Activated CD4-positive, alpha-beta T cell treated with anti-CD3 and anti-CD28 coated beads, Interleukin-2, Interleukin-6, amounts not matched to agents 100 ng/mL and 50 ng/mL, durations not matched to agents 16 hours and 8 hours (primary cell): ENCODE measurements around the gene CUX1.

Experiments
- DNase-seq: peaks from one replicate; pipeline ENCODE4 v3.0.0-alpha.2; 2020

Gene CUX1

GRCh38 chr7:102230593-102230992, 413.2 kb downstream of the CUX1 start:
- DNase-seq: no peak

DNA sequence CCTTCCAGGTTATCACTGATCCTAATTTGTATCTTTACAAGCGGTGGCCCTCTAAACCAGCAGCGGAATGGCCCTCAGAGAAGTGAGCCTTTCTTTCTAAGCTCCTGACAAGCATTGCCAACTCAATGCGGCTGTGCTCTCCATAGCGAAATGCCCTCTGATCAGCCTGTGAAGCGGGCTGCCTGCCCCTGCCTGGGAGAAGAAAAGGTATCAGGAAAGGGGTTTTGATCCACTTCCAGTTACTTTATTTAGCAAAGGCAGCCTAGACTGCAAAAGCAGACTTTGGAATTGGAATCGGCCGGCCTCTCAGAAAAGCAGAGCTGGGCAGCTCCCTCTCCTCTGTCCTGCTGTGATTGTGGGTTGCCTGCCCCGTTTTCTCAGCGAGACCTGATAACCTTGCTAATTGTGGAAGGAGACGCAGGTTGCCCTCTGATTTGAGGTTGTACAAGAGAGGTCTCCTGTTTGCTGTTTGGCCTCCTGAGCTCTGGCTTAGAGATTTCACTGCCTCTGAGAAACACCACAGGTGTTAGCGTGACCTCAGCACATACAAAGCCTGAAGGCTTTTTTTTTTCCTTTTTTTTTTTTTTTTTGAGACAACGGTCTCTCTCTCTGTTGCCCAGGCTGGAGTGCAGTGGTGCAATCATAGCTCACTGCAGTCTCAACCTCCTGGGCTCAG, 415.3 kb downstream of the CUX1 start:
- DNase-seq: no peak

DNA sequence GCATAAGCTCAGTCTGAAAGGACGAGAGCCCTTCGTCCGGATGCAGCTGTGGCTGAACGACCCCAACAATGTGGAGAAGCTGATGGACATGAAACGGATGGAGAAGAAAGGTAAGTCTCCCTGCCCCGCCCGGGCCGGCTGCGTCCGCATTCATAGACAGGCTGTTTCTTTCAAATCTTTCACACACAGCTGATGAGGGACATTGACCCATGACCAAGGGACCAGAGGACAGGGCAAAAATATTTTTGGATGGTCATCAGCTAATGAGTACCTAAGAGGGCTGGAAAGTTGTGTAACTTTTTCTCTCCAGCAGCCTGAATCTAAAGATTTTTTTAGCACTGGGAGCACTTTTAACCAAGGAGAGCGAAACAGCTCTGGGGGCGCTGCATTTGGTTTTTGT, 416.7 kb downstream of the CUX1 start:
- no peak for DNase-seq

- DNase-seq: no peak
Measured at GRCh38 chr7:102234801-102235550, 417.6 kb downstream of the CUX1 start.

DNA sequence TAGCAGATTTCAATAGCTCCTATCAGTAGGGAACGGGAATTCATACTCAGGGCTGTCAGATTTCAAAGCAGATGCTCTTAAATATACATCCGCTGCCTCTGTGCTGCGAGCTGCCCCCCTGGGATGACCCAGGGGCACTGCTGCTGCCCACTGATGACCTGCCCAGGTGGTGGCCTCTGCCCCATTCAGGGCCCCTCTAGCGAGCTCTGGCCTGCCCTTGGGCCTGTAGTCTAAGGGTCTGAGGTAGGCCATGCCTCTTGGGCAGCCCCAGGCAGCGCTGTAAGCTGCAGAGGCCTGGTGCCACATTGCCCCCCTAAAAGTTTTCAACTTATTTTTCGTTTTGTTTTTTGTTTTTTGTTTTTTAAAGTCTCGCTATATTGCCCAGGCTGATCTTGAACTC, 418.7 kb downstream of the CUX1 start:
- no peak for DNase-seq

DNA sequence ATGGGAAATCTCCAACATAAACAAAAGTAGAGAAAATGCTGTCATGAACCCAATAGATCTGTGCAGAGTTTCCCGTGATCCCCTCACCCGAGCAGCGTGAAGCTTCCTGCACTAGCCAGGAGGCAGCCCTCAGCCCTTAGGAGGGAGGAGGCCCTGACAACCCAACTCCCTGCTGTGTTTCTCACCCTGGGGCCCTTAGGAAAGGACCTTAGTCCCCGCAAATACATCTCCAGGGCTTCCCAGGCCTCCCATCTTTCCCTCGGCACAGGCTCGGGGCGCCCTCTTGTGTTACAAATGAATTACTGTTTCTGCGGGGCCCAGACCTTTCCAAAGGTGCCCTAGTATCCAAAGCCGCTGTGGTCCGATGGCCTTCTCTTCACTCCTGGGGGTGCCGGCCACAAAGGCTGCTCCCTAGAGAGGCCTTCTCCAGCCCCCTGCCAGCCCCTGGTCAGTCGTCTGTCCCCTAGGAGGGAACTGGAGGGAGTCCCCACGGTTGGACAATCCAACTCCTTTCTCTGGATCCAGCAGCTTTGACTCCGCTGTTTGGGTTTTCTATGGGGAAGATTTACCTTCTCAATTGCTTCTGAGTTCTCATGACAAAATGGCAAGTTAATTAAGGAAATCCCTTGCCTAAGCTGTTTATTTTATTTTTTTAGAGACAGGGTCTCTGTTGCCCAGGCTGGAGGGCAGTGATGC, 419.3 kb downstream of the CUX1 start:
- DNase-seq: peak; percentile 64

- DNase-seq: no peak
Measured at GRCh38 chr7:102239206-102239820, 421.9 kb downstream of the CUX1 start.

DNA sequence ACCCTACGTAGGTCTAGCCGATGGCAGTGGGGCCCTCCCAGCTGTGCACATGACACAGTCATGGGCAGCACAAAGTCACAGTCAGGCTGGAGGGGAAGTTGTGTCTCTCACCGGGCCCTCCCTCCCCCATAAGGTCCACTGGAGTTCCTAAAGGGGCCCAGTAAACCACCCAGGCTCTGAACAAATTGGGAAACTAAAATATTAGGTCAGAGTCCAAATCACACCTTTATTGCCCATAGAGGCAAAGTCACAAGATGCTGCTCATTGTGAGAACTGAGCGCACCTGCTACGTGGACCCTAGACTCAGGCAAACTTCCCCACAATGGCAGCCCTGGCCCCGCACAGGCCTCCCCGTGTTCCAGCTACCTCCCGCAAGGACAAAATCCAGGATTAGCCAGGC, 424.0 kb downstream of the CUX1 start:
- DNase-seq: no peak

GRCh38 chr7:102244601-102245000, 427.2 kb downstream of the CUX1 start:
- no peak for DNase-seq

DNA sequence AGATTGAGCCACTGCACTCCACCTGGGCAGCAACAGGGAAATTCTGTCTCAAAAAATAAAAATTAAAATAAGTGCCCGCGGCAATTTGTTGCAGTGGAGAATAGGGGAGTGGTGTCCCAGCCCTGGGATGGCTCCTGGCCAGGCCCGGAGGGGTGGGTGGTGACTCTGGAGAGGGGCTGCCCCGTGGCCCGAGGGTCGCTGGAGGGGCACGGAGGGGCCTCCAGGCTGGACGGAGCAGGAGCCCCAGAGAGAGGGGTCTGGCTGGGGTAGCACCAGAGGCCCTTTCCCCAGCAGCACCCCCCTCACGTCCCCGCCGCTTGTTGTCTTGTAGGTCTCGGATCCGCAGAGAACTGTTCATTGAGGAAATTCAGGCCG, 430.6 kb downstream of the CUX1 start:
- no peak for DNase-seq

DNA sequence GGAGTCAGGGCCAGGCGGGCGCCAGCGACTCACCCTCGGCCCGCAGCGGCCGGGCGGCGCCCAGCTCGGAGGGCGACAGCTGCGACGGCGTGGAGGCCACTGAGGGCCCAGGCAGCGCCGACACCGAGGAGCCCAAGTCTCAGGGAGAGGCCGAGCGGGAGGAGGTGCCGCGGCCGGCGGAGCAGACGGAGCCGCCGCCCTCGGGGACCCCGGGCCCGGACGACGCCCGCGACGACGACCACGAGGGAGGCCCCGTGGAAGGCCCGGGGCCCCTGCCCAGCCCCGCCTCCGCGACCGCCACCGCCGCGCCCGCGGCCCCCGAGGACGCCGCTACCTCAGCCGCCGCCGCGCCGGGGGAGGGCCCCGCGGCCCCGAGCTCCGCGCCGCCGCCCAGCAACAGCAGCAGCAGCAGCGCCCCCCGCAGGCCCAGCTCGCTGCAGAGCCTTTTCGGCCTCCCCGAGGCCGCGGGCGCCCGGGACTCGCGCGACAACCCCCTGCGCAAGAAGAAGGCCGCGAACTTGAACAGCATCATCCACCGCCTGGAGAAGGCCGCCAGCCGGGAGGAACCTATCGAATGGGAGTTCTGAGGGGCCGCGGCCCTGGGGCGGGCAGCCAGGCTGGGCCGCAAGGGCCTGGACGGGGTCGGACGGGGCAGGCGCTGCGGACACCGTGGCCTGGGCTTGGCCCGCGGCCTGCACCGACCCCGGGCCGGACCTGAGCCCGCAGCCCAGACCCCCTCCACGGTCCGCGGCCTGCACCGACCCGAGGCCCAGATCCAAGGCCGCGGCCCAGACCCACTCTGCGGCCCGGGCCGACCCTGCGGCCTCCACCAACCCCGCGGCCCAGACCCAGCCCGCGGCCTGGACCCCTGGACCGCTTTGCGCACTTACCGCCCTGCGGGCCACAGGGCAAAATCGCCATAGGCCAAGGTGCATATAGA, 431.3 kb downstream of the CUX1 start:
- DNase-seq: no peak

- no peak for DNase-seq
Measured at GRCh38 chr7:102251531-102252365, 434.3 kb downstream of the CUX1 start.

GRCh38 chr7:102252366-102252982, 435.0 kb downstream of the CUX1 start:
- no peak for DNase-seq

- DNase-seq: no peak
Measured at GRCh38 chr7:102253066-102253972, 435.9 kb downstream of the CUX1 start.

GRCh38 chr7:102253973-102254370, 436.5 kb downstream of the CUX1 start:
- no peak for DNase-seq

DNA sequence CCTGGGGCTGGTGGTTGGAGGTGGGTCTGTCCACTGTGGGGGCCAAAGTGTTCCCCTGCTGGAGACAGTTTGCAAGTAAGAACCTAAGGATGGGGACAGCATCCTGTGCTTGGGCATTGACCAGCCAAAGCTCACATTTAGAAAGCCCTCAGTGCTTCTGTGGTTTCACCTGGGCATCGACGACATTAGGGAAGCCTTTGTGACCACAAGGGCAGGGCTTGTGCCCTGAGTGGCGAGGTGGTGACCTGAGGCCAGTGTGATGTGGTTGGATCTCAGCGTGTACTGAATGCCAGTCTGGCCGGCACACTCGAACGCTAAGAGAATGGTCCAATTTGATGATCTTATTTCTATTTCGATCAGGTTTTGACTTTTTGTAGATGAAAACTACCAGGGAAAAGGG, 437.1 kb downstream of the CUX1 start:
- no peak for DNase-seq

- DNase-seq: no peak
Measured at GRCh38 chr7:102255501-102255900, 438.1 kb downstream of the CUX1 start.

DNA sequence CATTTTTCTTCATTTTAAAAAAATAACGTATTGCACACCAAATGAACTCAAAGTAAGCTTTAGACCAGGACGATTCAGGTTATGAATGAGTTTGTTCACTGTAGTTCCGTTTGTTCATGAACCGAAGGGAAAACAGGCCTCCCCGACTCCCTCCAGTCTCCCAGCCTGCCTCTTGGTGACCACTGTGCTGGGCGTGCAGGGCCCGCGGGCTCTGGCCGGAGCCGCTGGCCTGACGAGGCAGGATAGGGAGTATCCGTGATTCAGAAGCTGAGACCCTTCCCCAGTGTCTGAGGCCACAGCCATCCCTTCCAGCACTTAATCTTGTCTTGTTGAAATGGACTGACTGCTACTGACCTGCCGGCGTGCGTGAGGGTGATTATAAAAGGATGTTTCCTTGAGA, 438.5 kb downstream of the CUX1 start:
- no peak for DNase-seq

DNA sequence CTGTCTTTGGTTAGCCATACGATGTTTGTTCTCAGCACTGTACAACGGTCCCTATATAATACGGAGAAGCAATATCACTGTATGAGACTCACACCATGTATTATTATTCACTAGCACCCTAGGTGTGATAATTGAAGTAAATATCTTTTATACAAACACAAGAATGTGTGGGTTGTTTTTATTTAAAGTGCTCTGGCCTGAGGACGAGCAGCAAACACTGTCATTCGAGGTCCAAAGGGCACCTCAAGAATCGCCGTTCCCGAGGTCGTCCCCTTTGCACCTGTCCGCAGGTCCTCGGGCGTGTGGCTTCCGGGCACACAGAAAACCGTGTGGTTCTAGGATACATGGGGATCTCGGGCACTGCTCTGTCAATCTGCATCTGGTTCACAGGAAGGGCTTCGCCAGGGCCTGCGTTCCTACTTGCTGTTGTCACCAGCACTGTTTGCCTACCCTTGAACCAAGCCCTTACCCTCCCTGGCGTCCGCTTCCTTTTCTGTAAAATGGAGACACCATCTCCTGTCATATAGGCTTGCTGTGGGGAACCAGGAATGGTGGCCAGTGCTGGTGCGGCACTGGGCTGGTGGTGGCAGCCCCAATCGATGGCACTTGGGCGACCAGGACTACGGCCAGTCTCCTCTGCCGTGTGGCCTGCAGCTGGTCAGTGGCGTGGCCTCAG, 440.8 kb downstream of the CUX1 start:
- no peak for DNase-seq

GRCh38 chr7:102258749-102259107, 441.3 kb downstream of the CUX1 start:
- no peak for DNase-seq
